DOHH2 (cell line): ENCODE measurements around the gene CCT2.
"Not testable (repeated sequence)": the region's sequence is repeated elsewhere in the genome, so short reads cannot be mapped to it uniquely, and the experiment has no call there.

Experiments
- H3F3A ChIP-seq: fragments of 200-600 bp; sonication (generic), shearing (Covaris generic); 2 replicates; pipeline ENCODE4 v1.6.0; 2016; ENCODE audit warnings: antibody characterized with exemption, mild to moderate bottlenecking; ENCODE audit not compliant: control insufficient read depth, insufficient read depth
- H3K27ac ChIP-seq: fragments of 200-600 bp; sonication (generic); 2 replicates; pipeline ENCODE4 v1.5.1; 2014; ENCODE audit warnings: low read depth, mild to moderate bottlenecking, low read length, moderate library complexity
- H3K27me3 ChIP-seq: fragments of 200-600 bp; sonication (generic); 2 replicates; pipeline ENCODE4 v1.6.1; 2014; ENCODE audit warnings: mild to moderate bottlenecking, low read length, mixed read lengths; ENCODE audit not compliant: control insufficient read depth
- H3K36me3 ChIP-seq: fragments of 200-600 bp; sonication (generic); 2 replicates; pipeline ENCODE4 v1.6.1; 2014; ENCODE audit warnings: mild to moderate bottlenecking, low read length, moderate library complexity, mixed read lengths; ENCODE audit not compliant: control insufficient read depth
- H3K4me1 ChIP-seq: fragments of 200-600 bp; sonication (generic); 2 replicates; pipeline ENCODE4 v1.6.1; 2014; ENCODE audit warnings: mild to moderate bottlenecking, low read length, mixed read lengths; ENCODE audit not compliant: control insufficient read depth
- H3K4me2 ChIP-seq: fragments of 200-600 bp; sonication (generic); 2 replicates; pipeline ENCODE4 v1.6.0; 2014; ENCODE audit warnings: mild to moderate bottlenecking, low read length, moderate library complexity
- H3K4me3 ChIP-seq: fragments of 200-600 bp; sonication (generic); 2 replicates; pipeline ENCODE4 v1.5.1; 2014; ENCODE audit warnings: mild to moderate bottlenecking, low read length, mixed read lengths
- H3K79me2 ChIP-seq: fragments of 200-600 bp; sonication (generic); 2 replicates; pipeline ENCODE4 v1.6.1; 2014; ENCODE audit warnings: mild to moderate bottlenecking, low read length, mixed read lengths; ENCODE audit not compliant: control insufficient read depth
- H3K9me2 ChIP-seq: fragments of 200-600 bp; sonication (generic); replicated peaks from 2 replicates; pipeline ENCODE4 v1.6.1; 2014; ENCODE audit warnings: mild to moderate bottlenecking, low read length, mixed read lengths; ENCODE audit not compliant: control insufficient read depth
- H3K9me3 ChIP-seq: fragments of 200-600 bp; sonication (generic); 2 replicates; pipeline ENCODE4 v1.6.1; 2014; ENCODE audit warnings: antibody characterized with exemption, low read length, mixed read lengths; ENCODE audit not compliant: control insufficient read depth, insufficient read depth
- H4K20me1 ChIP-seq: fragments of 200-600 bp; sonication (generic); 2 replicates; pipeline ENCODE4 v1.6.0; 2014; ENCODE audit warnings: low read depth, mild to moderate bottlenecking, antibody characterized with exemption, low read length, moderate library complexity; ENCODE audit not compliant: control insufficient read depth, insufficient read depth
- CTCF ChIP-seq: fragments of 200-600 bp; sonication (generic); IDR thresholded peaks from one replicate; pipeline ENCODE4 v1.5.1; 2014; ENCODE audit warnings: antibody characterized with exemption, mild to moderate bottlenecking, low read depth, low read length; ENCODE audit not compliant: poor library complexity, severe bottlenecking
- EZH2phosphoT487 ChIP-seq: fragments of 200-600 bp; sonication (generic); IDR thresholded peaks from 2 replicates; pipeline ENCODE4 v1.6.1; 2017; ENCODE audit warnings: borderline replicate concordance, mild to moderate bottlenecking, antibody characterized with exemption, low read length, moderate library complexity, mixed read lengths

The CCT2 gene

GRCh38 chr12:69602954-69603353 lies 17.7 kb downstream of the CCT2 start:
- Histone ChIP-seq H3K4me3 (no peak overlapping the region), H3K9me3 (no peaks in the 10 kb centered on the region), H3K27me3 (no peaks in the 10 kb centered on the region), H4K20me1 (no peaks in the 10 kb centered on the region), H3K27ac (no peak overlapping the region), H3K4me2 (no peak overlapping the region), H3K79me2 (no peaks in the 10 kb centered on the region), H3K9me2 (no peaks in the 10 kb centered on the region), H3K4me1 (no peaks in the 10 kb centered on the region), H3K36me3 (peaks cover 51% of the 10 kb centered on the region), H3F3A (peaks cover 30% of the 10 kb centered on the region)
- TF ChIP-seq EZH2phosphoT487 (no peak), CTCF (no peak)

- Histone ChIP-seq H3F3A (peaks cover 30% of the 10 kb centered on the region), H3K36me3 (peaks cover 45% of the 10 kb centered on the region)
- H3K4me1 ChIP-seq, H3K4me2 ChIP-seq, H3K79me2 ChIP-seq, H3K27ac ChIP-seq, H4K20me1 ChIP-seq, H3K9me2 ChIP-seq, H3K4me3 ChIP-seq, H3K27me3 ChIP-seq, H3K9me3 ChIP-seq: not testable (repeated sequence)
Observed at GRCh38 chr12:69603556-69603955, 18.3 kb downstream of the CCT2 start.

- peaks cover 30% of the 10 kb centered on the region for H3F3A ChIP-seq
- H3K79me2 ChIP-seq, H4K20me1 ChIP-seq: not testable (repeated sequence)
Observed at GRCh38 chr12:69604275-69604674, 19.0 kb downstream of the CCT2 start.

GRCh38 chr12:69608114-69608513 lies 22.9 kb downstream of the CCT2 start:
- TF ChIP-seq CTCF (no peak), EZH2phosphoT487 (no peak)
- H3K27ac ChIP-seq: no peak overlapping the region

More at GRCh38 chr12:69604275-69604674, 19.0 kb downstream of the CCT2 start:
- H3K4me1 ChIP-seq, H3K4me3 ChIP-seq, H3K9me2 ChIP-seq, H3K27me3 ChIP-seq, H3K27ac ChIP-seq, H3K9me3 ChIP-seq, H3K4me2 ChIP-seq: not testable (repeated sequence)
- peaks cover 40% of the 10 kb centered on the region for H3K36me3 ChIP-seq

More at GRCh38 chr12:69608114-69608513, 22.9 kb downstream of the CCT2 start:
- Histone ChIP-seq H3K36me3 (peaks cover 5% of the 10 kb centered on the region), H4K20me1 (no peaks in the 10 kb centered on the region), H3F3A (peaks cover 6% of the 10 kb centered on the region; the same call in 1 of the 2 replicates), H3K4me2 (no peak overlapping the region), H3K4me3 (no peak overlapping the region), H3K79me2 (no peaks in the 10 kb centered on the region), H3K4me1 (no peaks in the 10 kb centered on the region), H3K27me3 (no peaks in the 10 kb centered on the region), H3K9me2 (no peaks in the 10 kb centered on the region), H3K9me3 (no peaks in the 10 kb centered on the region)
